DOHH2 (cell line): ENCODE data around the gene PPL.

Experiments
- H3F3A ChIP-seq: fragments of 200-600 bp; sonication (generic), shearing (Covaris generic); 2 replicates; pipeline ENCODE4 v1.6.0; 2016; ENCODE audit warnings: antibody characterized with exemption, mild to moderate bottlenecking; ENCODE audit not compliant: control insufficient read depth, insufficient read depth
- H3K27ac ChIP-seq: fragments of 200-600 bp; sonication (generic); 2 replicates; pipeline ENCODE4 v1.5.1; 2014; ENCODE audit warnings: low read depth, mild to moderate bottlenecking, low read length, moderate library complexity
- H3K27me3 ChIP-seq: fragments of 200-600 bp; sonication (generic); 2 replicates; pipeline ENCODE4 v1.6.1; 2014; ENCODE audit warnings: mild to moderate bottlenecking, low read length, mixed read lengths; ENCODE audit not compliant: control insufficient read depth
- H3K36me3 ChIP-seq: fragments of 200-600 bp; sonication (generic); 2 replicates; pipeline ENCODE4 v1.6.1; 2014; ENCODE audit warnings: mild to moderate bottlenecking, low read length, moderate library complexity, mixed read lengths; ENCODE audit not compliant: control insufficient read depth
- H3K4me1 ChIP-seq: fragments of 200-600 bp; sonication (generic); 2 replicates; pipeline ENCODE4 v1.6.1; 2014; ENCODE audit warnings: mild to moderate bottlenecking, low read length, mixed read lengths; ENCODE audit not compliant: control insufficient read depth
- H3K4me2 ChIP-seq: fragments of 200-600 bp; sonication (generic); 2 replicates; pipeline ENCODE4 v1.6.0; 2014; ENCODE audit warnings: mild to moderate bottlenecking, low read length, moderate library complexity
- H3K4me3 ChIP-seq: fragments of 200-600 bp; sonication (generic); 2 replicates; pipeline ENCODE4 v1.5.1; 2014; ENCODE audit warnings: mild to moderate bottlenecking, low read length, mixed read lengths
- H3K79me2 ChIP-seq: fragments of 200-600 bp; sonication (generic); 2 replicates; pipeline ENCODE4 v1.6.1; 2014; ENCODE audit warnings: mild to moderate bottlenecking, low read length, mixed read lengths; ENCODE audit not compliant: control insufficient read depth
- H3K9me2 ChIP-seq: fragments of 200-600 bp; sonication (generic); replicated peaks from 2 replicates; pipeline ENCODE4 v1.6.1; 2014; ENCODE audit warnings: mild to moderate bottlenecking, low read length, mixed read lengths; ENCODE audit not compliant: control insufficient read depth
- H3K9me3 ChIP-seq: fragments of 200-600 bp; sonication (generic); 2 replicates; pipeline ENCODE4 v1.6.1; 2014; ENCODE audit warnings: antibody characterized with exemption, low read length, mixed read lengths; ENCODE audit not compliant: control insufficient read depth, insufficient read depth
- H4K20me1 ChIP-seq: fragments of 200-600 bp; sonication (generic); 2 replicates; pipeline ENCODE4 v1.6.0; 2014; ENCODE audit warnings: low read depth, mild to moderate bottlenecking, antibody characterized with exemption, low read length, moderate library complexity; ENCODE audit not compliant: control insufficient read depth, insufficient read depth
- EZH2phosphoT487 ChIP-seq: fragments of 200-600 bp; sonication (generic); IDR thresholded peaks from 2 replicates; pipeline ENCODE4 v1.6.1; 2017; ENCODE audit warnings: borderline replicate concordance, mild to moderate bottlenecking, antibody characterized with exemption, low read length, moderate library complexity, mixed read lengths
- TF ChIP-seq, protein P1 (sequence below): fragments of 200-600 bp; sonication (generic); IDR thresholded peaks from one replicate; pipeline ENCODE4 v1.5.1; 2014; ENCODE audit warnings: antibody characterized with exemption, mild to moderate bottlenecking, low read depth, low read length; ENCODE audit not compliant: poor library complexity, severe bottlenecking

The PPL gene

DNA sequence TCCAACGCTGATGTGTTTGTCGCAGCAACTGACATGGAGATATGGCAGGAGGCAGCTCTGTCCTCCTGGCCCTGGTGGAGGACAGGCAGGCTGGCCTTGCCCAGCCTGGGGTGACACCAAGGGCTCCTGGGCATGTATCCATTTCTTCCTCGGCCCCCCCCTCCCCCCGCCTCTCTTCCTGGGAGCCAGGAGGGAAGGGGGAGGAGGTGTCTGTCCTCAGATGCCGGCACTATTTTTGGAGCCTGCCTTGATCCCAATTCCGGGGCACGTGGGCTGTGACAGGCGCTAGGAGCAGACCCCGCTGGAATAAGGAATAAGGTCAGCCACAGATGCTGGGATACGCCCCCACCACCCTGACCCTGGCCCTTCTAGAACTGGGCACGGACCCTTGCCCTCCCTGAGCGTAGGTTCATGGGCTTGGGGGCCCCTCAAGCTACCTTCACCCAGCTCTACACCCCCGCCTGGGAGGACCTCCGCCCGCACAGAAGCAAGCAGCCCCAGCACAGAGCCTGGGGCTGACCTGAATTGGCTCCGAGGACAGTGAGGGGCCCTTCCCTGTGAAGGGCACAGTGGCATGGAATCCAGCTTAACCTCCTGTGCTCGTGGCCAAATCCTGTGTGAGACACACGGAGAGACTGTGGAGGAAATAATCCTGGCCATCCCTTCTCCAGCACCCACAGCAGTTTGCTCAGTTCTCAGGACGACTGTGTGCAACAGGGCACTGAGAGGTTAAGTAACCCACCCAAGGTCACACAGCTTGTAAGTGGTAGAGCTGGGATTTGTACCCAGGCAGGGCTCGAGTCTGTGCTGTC, 45.3 kb upstream of the PPL start:
- H3K4me2 ChIP-seq: no peak overlapping the region
- H3K4me3 ChIP-seq: no peak overlapping the region
- H3K9me3 ChIP-seq: no peaks in the 10 kb centered on the region
- no peaks in the 10 kb centered on the region for H4K20me1 ChIP-seq
- peaks cover 3% of the 10 kb centered on the region; the same call in 1 of the 2 replicates for H3K4me1 ChIP-seq
- H3K27me3 ChIP-seq: 0 out of 2 replicates have a peak, but pooled peaks cover 4% of the 10 kb centered on the region
- TF ChIP-seq, protein P1, sequence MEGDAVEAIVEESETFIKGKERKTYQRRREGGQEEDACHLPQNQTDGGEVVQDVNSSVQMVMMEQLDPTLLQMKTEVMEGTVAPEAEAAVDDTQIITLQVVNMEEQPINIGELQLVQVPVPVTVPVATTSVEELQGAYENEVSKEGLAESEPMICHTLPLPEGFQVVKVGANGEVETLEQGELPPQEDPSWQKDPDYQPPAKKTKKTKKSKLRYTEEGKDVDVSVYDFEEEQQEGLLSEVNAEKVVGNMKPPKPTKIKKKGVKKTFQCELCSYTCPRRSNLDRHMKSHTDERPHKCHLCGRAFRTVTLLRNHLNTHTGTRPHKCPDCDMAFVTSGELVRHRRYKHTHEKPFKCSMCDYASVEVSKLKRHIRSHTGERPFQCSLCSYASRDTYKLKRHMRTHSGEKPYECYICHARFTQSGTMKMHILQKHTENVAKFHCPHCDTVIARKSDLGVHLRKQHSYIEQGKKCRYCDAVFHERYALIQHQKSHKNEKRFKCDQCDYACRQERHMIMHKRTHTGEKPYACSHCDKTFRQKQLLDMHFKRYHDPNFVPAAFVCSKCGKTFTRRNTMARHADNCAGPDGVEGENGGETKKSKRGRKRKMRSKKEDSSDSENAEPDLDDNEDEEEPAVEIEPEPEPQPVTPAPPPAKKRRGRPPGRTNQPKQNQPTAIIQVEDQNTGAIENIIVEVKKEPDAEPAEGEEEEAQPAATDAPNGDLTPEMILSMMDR: no peak
- no peak for TF ChIP-seq EZH2phosphoT487
- H3F3A ChIP-seq: no peaks in the 10 kb centered on the region
- H3K27ac ChIP-seq: no peak overlapping the region
- H3K9me2 ChIP-seq: no peaks in the 10 kb centered on the region
- H3K79me2 ChIP-seq: no peaks in the 10 kb centered on the region
- H3K36me3 ChIP-seq: no peaks in the 10 kb centered on the region

DNA sequence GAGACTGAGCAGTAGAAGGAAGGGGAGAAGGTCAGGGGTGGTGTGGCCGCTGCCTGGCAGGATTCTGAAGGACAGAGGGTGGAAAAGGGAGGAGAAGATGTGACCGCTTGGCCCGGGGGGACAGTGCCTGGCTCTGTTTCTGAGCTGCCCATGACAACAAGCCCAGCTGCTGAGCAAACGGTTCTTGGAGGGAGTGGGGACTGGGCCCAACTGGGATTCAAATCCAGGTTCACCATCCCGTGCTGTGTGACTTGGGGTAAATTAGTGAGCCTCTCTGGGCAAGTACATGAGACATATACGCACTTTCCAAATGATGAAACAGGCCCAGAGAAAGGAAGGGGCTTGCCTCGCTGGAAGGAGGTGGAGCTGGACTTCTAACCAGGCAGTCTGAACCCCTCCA, 44.5 kb upstream of the PPL start:
- H3F3A ChIP-seq: no peaks in the 10 kb centered on the region
- peaks cover 7% of the 10 kb centered on the region for H3K4me1 ChIP-seq
- TF ChIP-seq EZH2phosphoT487: no peak
- TF ChIP-seq, protein P1: no peak
- no peaks in the 10 kb centered on the region for H4K20me1 ChIP-seq
- H3K9me3 ChIP-seq: no peaks in the 10 kb centered on the region
- no peak overlapping the region for H3K4me2 ChIP-seq
- H3K36me3 ChIP-seq: no peaks in the 10 kb centered on the region
- no peak overlapping the region for H3K4me3 ChIP-seq
- 0 out of 2 replicates have a peak, but pooled peaks cover 4% of the 10 kb centered on the region for H3K27me3 ChIP-seq
- H3K79me2 ChIP-seq: no peaks in the 10 kb centered on the region
- no peaks in the 10 kb centered on the region for H3K9me2 ChIP-seq
- H3K27ac ChIP-seq: no peak overlapping the region

DNA sequence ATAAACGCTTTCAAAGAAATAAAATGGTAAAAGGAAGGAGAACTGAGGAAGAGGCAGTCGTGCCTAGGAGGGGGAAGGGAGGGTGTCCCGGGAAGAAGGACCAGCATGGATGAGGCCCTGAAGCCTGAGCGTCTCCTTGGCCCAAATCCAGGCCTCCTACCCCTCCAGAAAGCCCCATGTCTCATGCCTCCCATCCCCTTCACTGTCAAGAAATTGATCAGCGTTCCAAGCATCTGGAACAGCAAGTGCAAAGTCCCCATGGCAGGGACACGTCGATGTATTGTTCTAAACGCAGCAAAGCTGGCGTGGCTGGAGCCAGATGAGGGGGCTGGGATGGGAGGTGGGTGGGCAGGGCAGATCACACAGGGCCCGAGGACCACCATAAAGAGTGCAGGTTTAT, 43.7 kb upstream of the PPL start:
- no peak overlapping the region for H3K4me3 ChIP-seq
- no peak for TF ChIP-seq EZH2phosphoT487
- H3K27ac ChIP-seq: no peak overlapping the region
- H3K27me3 ChIP-seq: 0 out of 2 replicates have a peak, but pooled peaks cover 4% of the 10 kb centered on the region
- H3K79me2 ChIP-seq: no peaks in the 10 kb centered on the region
- no peaks in the 10 kb centered on the region for H4K20me1 ChIP-seq
- H3K9me2 ChIP-seq: no peaks in the 10 kb centered on the region
- no peak overlapping the region for H3K4me2 ChIP-seq
- H3K36me3 ChIP-seq: no peaks in the 10 kb centered on the region
- no peaks in the 10 kb centered on the region for H3K9me3 ChIP-seq
- H3K4me1 ChIP-seq: peaks cover 14% of the 10 kb centered on the region
- no peaks in the 10 kb centered on the region for H3F3A ChIP-seq
